Measurements from ENCODE around the gene ARID4B.

DNA sequence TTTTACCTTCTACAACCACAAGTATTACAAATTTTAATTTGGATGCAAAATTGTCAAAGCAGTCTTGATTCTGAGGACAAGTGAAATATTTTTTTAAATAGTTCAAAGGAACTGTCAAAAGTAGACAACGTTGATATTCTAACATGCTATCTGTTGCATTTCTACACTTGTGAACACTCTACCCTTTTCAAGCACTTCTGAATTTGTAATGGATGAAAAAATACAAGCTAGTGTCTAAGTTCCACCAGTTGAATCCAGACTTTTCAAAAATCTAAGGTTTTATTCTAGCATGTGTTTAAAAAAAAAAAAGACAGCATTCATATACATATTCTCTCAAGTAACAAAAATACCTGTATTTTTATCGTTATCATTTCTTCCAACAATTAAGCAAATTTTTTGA lies 2.1 kb downstream of the ARID4B start:
- TF ChIP-seq POLR2A (IDR thresholded peaks at IDR 0.05; ENCODE audit: extremely low read depth, insufficient read length) (no peak), MYC (IDR thresholded peaks at IDR 0.05; ENCODE audit: low read depth, low read length) (no peak)
- TF ChIP-seq, protein P1, sequence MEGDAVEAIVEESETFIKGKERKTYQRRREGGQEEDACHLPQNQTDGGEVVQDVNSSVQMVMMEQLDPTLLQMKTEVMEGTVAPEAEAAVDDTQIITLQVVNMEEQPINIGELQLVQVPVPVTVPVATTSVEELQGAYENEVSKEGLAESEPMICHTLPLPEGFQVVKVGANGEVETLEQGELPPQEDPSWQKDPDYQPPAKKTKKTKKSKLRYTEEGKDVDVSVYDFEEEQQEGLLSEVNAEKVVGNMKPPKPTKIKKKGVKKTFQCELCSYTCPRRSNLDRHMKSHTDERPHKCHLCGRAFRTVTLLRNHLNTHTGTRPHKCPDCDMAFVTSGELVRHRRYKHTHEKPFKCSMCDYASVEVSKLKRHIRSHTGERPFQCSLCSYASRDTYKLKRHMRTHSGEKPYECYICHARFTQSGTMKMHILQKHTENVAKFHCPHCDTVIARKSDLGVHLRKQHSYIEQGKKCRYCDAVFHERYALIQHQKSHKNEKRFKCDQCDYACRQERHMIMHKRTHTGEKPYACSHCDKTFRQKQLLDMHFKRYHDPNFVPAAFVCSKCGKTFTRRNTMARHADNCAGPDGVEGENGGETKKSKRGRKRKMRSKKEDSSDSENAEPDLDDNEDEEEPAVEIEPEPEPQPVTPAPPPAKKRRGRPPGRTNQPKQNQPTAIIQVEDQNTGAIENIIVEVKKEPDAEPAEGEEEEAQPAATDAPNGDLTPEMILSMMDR (IDR thresholded peaks at IDR 0.05; ENCODE audit: low read depth, low read length), result no peak
- TF ChIP-seq, protein P2, sequence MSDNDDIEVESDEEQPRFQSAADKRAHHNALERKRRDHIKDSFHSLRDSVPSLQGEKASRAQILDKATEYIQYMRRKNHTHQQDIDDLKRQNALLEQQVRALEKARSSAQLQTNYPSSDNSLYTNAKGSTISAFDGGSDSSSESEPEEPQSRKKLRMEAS (IDR thresholded peaks at IDR 0.05; ENCODE audit: low read depth, low read length), result no peak
